Neuronal stem cell (in vitro differentiated cells): ENCODE results near the gene PTPN12.

ENCODE experiments used
- DNase-seq: peaks from one replicate; pipeline ENCODE4 v3.0.0-alpha.2; 2013; ENCODE audit warnings: low spot score
- H2AFZ ChIP-seq: one replicate; pipeline ENCODE4 v1.6.1; 2013; ENCODE audit warnings: mild to moderate bottlenecking, low read length, inconsistent platforms
- H2AK5ac ChIP-seq: 2 replicates; pipeline ENCODE4 v1.6.1; 2013; ENCODE audit warnings: low read depth, mild to moderate bottlenecking, inconsistent platforms, low read length, moderate library complexity, mixed read lengths
- H2BK120ac ChIP-seq: 2 replicates; pipeline ENCODE4 v1.6.1; 2013; ENCODE audit warnings: low read depth, mild to moderate bottlenecking, inconsistent platforms, low read length, moderate library complexity, mixed read lengths
- H2BK12ac ChIP-seq: one replicate; pipeline ENCODE4 v1.6.1; 2013; ENCODE audit warnings: low read length, inconsistent platforms
- H2BK15ac ChIP-seq: 2 replicates; pipeline ENCODE4 v1.6.1; 2013; ENCODE audit warnings: mild to moderate bottlenecking, low read length, inconsistent platforms, mixed read lengths
- H2BK5ac ChIP-seq: one replicate; pipeline ENCODE4 v1.6.1; 2013; ENCODE audit warnings: inconsistent platforms, mild to moderate bottlenecking, low read length, moderate library complexity
- H3K14ac ChIP-seq: one replicate; pipeline ENCODE4 v1.6.1; 2013; ENCODE audit warnings: low read length, inconsistent platforms
- H3K18ac ChIP-seq: 2 replicates; pipeline ENCODE4 v1.6.1; 2013; ENCODE audit warnings: low read length, inconsistent platforms
- H3K23ac ChIP-seq: 2 replicates; pipeline ENCODE4 v1.6.1; 2013; ENCODE audit warnings: low read depth, mild to moderate bottlenecking, mixed read lengths, low read length, inconsistent platforms; ENCODE audit not compliant: poor library complexity
- H3K27ac ChIP-seq: replicated peaks from 3 replicates; pipeline ENCODE4 v1.5.1; 2013; ENCODE audit warnings: low read length, inconsistent platforms
- H3K27me3 ChIP-seq, 3 experiments: 2 replicates each; pipeline ENCODE4 v1.6.1; 2013; ENCODE audit warnings: low read length in 3 of 3, mild to moderate bottlenecking in 2 of 3, inconsistent platforms in 1 of 3, low read depth in 1 of 3, mixed read lengths in 1 of 3, moderate library complexity in 1 of 3; ENCODE audit not compliant: control insufficient read depth in 3 of 3, insufficient read depth in 3 of 3
- H3K36me3 ChIP-seq, 2 donors: replicated peaks in 1 of 2; 2 replicates each; pipeline ENCODE4 v1.6.1; 2013; ENCODE audit warnings: low read length in 2 of 2; ENCODE audit not compliant: control insufficient read depth in 2 of 2, insufficient read depth in 2 of 2
- H3K4ac ChIP-seq: 2 replicates; pipeline ENCODE4 v1.6.1; 2013; ENCODE audit warnings: inconsistent platforms, mild to moderate bottlenecking, low read length, moderate library complexity
- H3K4me1 ChIP-seq, 2 donors: 1 replicate in 1 of 2; 2 replicates in 1 of 2; pipeline ENCODE4 v1.6.1; 2013; ENCODE audit warnings: low read length in 2 of 2, low read depth in 1 of 2; ENCODE audit not compliant: control insufficient read depth in 2 of 2, insufficient read depth in 1 of 2
- H3K4me2 ChIP-seq: one replicate; pipeline ENCODE4 v1.6.1; 2013; ENCODE audit warnings: mild to moderate bottlenecking, low read length, inconsistent platforms; ENCODE audit not compliant: insufficient read depth, poor library complexity, severe bottlenecking
- H3K4me3 ChIP-seq, 2 donors: 2 replicates each; pipeline ENCODE4 v1.5.1; 2013; ENCODE audit warnings: low read length in 2 of 2, mild to moderate bottlenecking in 2 of 2, inconsistent platforms in 1 of 2, moderate library complexity in 1 of 2
- H3K79me1 ChIP-seq: one replicate; pipeline ENCODE4 v1.6.1; 2013; ENCODE audit warnings: low read depth, mild to moderate bottlenecking, inconsistent platforms, low read length, moderate library complexity
- H3K9ac ChIP-seq: one replicate; pipeline ENCODE4 v1.6.1; 2013; ENCODE audit warnings: mild to moderate bottlenecking, low read depth, low read length, inconsistent platforms; ENCODE audit not compliant: poor library complexity
- H3K9me3 ChIP-seq, 2 donors: replicated peaks in 1 of 2; 2 replicates each; pipeline versions ENCODE3 to v1.6.1; 2013; ENCODE audit warnings: low read length in 2 of 2, mild to moderate bottlenecking in 2 of 2, inconsistent platforms in 1 of 2, low read depth in 1 of 2, mixed read lengths in 1 of 2, moderate library complexity in 1 of 2; ENCODE audit not compliant: control insufficient read depth in 2 of 2, insufficient read depth in 1 of 2
- H4K8ac ChIP-seq: one replicate; pipeline ENCODE4 v1.6.1; 2013; ENCODE audit warnings: low read depth, mild to moderate bottlenecking, inconsistent platforms, low read length, moderate library complexity
- H4K91ac ChIP-seq: one replicate; pipeline ENCODE4 v1.6.1; 2013; ENCODE audit warnings: low read length, low read depth, mild to moderate bottlenecking, inconsistent platforms; ENCODE audit not compliant: poor library complexity
- WGBS, 2 donors: extraction: QIAGEN DNeasy Blood & Tissue Kit; methylation state at CpG; one replicate each; pipeline ENCODE4 v1.1.7; 2013; ENCODE audit warnings: missing lambda C conversion rate in 2 of 2, mixed read lengths in 1 of 2; ENCODE audit not compliant: insufficient read length in 2 of 2, insufficient replicate concordance in 1 of 2; ENCODE audit errors: extremely low coverage in 2 of 2; 5-methylcytosine and 5-hydroxymethylcytosine counted together

The PTPN12 gene

GRCh38 chr7:77543910-77544309 lies 6.8 kb downstream of the PTPN12 start:
- Histone ChIP-seq H3K9me3 (peaks cover 0 to 22% of the 10 kb centered on the region in 2 donors), H3K18ac (no peak overlapping the region), H3K4me2 (no peak overlapping the region), H3K36me3 (peaks cover 0 to 74% of the 10 kb centered on the region in 2 donors), H3K23ac (no peak overlapping the region), H3K9ac (no peak overlapping the region), H4K8ac (no peak overlapping the region), H2AFZ (no peak overlapping the region), H2BK5ac (no peak overlapping the region), H3K4me1 (peaks cover 2 to 3% of the 10 kb centered on the region in 2 donors), H3K14ac (no peak overlapping the region), H2BK15ac (no peak overlapping the region), H3K27ac (no peak overlapping the region), H3K79me1 (peaks cover 3% of the 10 kb centered on the region), H2BK120ac (no peak overlapping the region), H3K4ac (no peak overlapping the region), H2BK12ac (no peak overlapping the region), H4K91ac (no peak overlapping the region), H3K27me3 (no peaks in the 10 kb centered on the region), H2AK5ac (no peak overlapping the region), H3K4me3 (no peak overlapping the region)
- no CpG with 5 or more reads among the region's 4 CpGs for WGBS, 2 donors
- DNase-seq = no peak

- no peak overlapping the region for H4K8ac ChIP-seq
- no peak overlapping the region for H4K91ac ChIP-seq
- no peak for DNase-seq
- H3K23ac ChIP-seq = no peak overlapping the region
- no peaks in the 10 kb centered on the region for H3K27me3 ChIP-seq
- no peak overlapping the region for H3K4me2 ChIP-seq
- H3K9ac ChIP-seq = no peak overlapping the region
- no peak overlapping the region for H2BK120ac ChIP-seq
- no peak overlapping the region for H3K14ac ChIP-seq
- H3K18ac ChIP-seq = no peak overlapping the region
- H2BK5ac ChIP-seq = no peak overlapping the region
- no peak overlapping the region for H2AK5ac ChIP-seq
- H3K79me1 ChIP-seq = peaks cover 4% of the 10 kb centered on the region
- peaks cover 0 to 22% of the 10 kb centered on the region in 2 donors for H3K9me3 ChIP-seq
- H3K4me1 ChIP-seq = peaks cover 2 to 3% of the 10 kb centered on the region in 2 donors
- H2AFZ ChIP-seq = no peak overlapping the region
- WGBS, 2 donors = no CpG with 5 or more reads among the region's 2 CpGs
- H3K36me3 ChIP-seq = peaks cover 0 to 79% of the 10 kb centered on the region in 2 donors
- no peak overlapping the region for H2BK15ac ChIP-seq
- no peak overlapping the region for H3K27ac ChIP-seq
- H2BK12ac ChIP-seq = no peak overlapping the region
- no peak overlapping the region for H3K4ac ChIP-seq
- no peak overlapping the region for H3K4me3 ChIP-seq
Measured at GRCh38 chr7:77544518-77544917, 7.4 kb downstream of the PTPN12 start.

GRCh38 chr7:77548206-77548605 lies 11.1 kb downstream of the PTPN12 start:
- H3K4ac ChIP-seq = no peak overlapping the region
- no peak overlapping the region for H3K23ac ChIP-seq
- no peak overlapping the region for H2BK15ac ChIP-seq
- no peak overlapping the region for H3K4me3 ChIP-seq
- no peak overlapping the region for H2BK5ac ChIP-seq
- no peak overlapping the region for H2AFZ ChIP-seq
- no CpG with 5 or more reads among the region's 3 CpGs for WGBS, 2 donors
- H3K9ac ChIP-seq = no peak overlapping the region
- H2BK12ac ChIP-seq = no peak overlapping the region
- no peak overlapping the region for H3K27ac ChIP-seq
- DNase-seq = no peak
- no peaks in the 10 kb centered on the region for H3K4me1 ChIP-seq
- no peak overlapping the region for H3K14ac ChIP-seq
- peaks cover 0 to 27% of the 10 kb centered on the region in 2 donors for H3K9me3 ChIP-seq
- no peak overlapping the region for H4K8ac ChIP-seq
- no peak overlapping the region for H3K18ac ChIP-seq
- no peak overlapping the region for H4K91ac ChIP-seq
- H3K4me2 ChIP-seq = no peak overlapping the region
- no peak overlapping the region for H2AK5ac ChIP-seq
- no peaks in the 10 kb centered on the region for H3K27me3 ChIP-seq
- H3K79me1 ChIP-seq = peaks cover 3% of the 10 kb centered on the region
- no peak overlapping the region for H2BK120ac ChIP-seq
- H3K36me3 ChIP-seq = peaks cover 2 to 84% of the 10 kb centered on the region in 2 donors

- H2BK12ac ChIP-seq = no peak overlapping the region
- no peak overlapping the region for H3K4me3 ChIP-seq
- H3K18ac ChIP-seq = no peak overlapping the region
- H3K9ac ChIP-seq = no peak overlapping the region
- no peak overlapping the region for H4K8ac ChIP-seq
- H2AK5ac ChIP-seq = no peak overlapping the region
- H3K27ac ChIP-seq = no peak overlapping the region
- no peak overlapping the region for H3K4ac ChIP-seq
- H3K9me3 ChIP-seq = peaks cover 0 to 30% of the 10 kb centered on the region in 2 donors
- peaks cover 2 to 84% of the 10 kb centered on the region in 2 donors for H3K36me3 ChIP-seq
- no peak overlapping the region for H3K23ac ChIP-seq
- H2BK120ac ChIP-seq = no peak overlapping the region
- DNase-seq = no peak
- no peaks in the 10 kb centered on the region for H3K4me1 ChIP-seq
- no peak overlapping the region for H4K91ac ChIP-seq
- H3K4me2 ChIP-seq = no peak overlapping the region
- H3K79me1 ChIP-seq = peaks cover 3% of the 10 kb centered on the region
- H3K27me3 ChIP-seq = no peaks in the 10 kb centered on the region
- H2BK15ac ChIP-seq = no peak overlapping the region
- no peak overlapping the region for H2AFZ ChIP-seq
- WGBS, 2 donors = no CpG with 5 or more reads among the region's 3 CpGs
- H2BK5ac ChIP-seq = no peak overlapping the region
- no peak overlapping the region for H3K14ac ChIP-seq
Measured at GRCh38 chr7:77549106-77549870, 12.2 kb downstream of the PTPN12 start.
